Fibroblast of mammary gland (primary cell): ENCODE data around the gene FOXN1.

Source experiments
- DNase-seq: peaks from one replicate; pipeline ENCODE4 v3.0.0-alpha.2; 2010; ENCODE audit warnings: low read depth
- H3K4me3 ChIP-seq: 2 replicates; pipeline ENCODE4 v1.5.1; 2011; ENCODE audit warnings: low read depth, mild to moderate bottlenecking, low read length, moderate library complexity; ENCODE audit not compliant: control insufficient read depth
- CTCF ChIP-seq: conservative IDR thresholded peaks from 2 replicates; pipeline ENCODE4 v1.5.1; 2011; ENCODE audit warnings: low read depth, low read length, inconsistent platforms; ENCODE audit not compliant: control insufficient read depth, insufficient read depth

Gene FOXN1

GRCh38 chr17:28480278-28480677 lies 25.9 kb upstream of the FOXN1 start:
- no peak for DNase-seq
- no peak overlapping the region for H3K4me3 ChIP-seq
- TF ChIP-seq CTCF: no peak

- no peak for DNase-seq
- no peak overlapping the region for H3K4me3 ChIP-seq
- TF ChIP-seq CTCF: no peak
Observed at GRCh38 chr17:28480799-28481571, 25.2 kb upstream of the FOXN1 start.

GRCh38 chr17:28482551-28483199 lies 23.5 kb upstream of the FOXN1 start:
- TF ChIP-seq CTCF: no peak
- no peak overlapping the region for H3K4me3 ChIP-seq
- DNase-seq: no peak

- no peak for TF ChIP-seq CTCF
- H3K4me3 ChIP-seq: no peak overlapping the region
- no peak for DNase-seq
Observed at GRCh38 chr17:28484296-28484695, 21.9 kb upstream of the FOXN1 start.

GRCh38 chr17:28485049-28485448 lies 21.1 kb upstream of the FOXN1 start:
- TF ChIP-seq CTCF: no peak
- DNase-seq: no peak
- no peak overlapping the region for H3K4me3 ChIP-seq

GRCh38 chr17:28487881-28488532 lies 18.1 kb upstream of the FOXN1 start:
- TF ChIP-seq CTCF: no peak
- no peak for DNase-seq
- H3K4me3 ChIP-seq: no peak overlapping the region
